ENCODE measurements around the gene MITF.

DNA sequence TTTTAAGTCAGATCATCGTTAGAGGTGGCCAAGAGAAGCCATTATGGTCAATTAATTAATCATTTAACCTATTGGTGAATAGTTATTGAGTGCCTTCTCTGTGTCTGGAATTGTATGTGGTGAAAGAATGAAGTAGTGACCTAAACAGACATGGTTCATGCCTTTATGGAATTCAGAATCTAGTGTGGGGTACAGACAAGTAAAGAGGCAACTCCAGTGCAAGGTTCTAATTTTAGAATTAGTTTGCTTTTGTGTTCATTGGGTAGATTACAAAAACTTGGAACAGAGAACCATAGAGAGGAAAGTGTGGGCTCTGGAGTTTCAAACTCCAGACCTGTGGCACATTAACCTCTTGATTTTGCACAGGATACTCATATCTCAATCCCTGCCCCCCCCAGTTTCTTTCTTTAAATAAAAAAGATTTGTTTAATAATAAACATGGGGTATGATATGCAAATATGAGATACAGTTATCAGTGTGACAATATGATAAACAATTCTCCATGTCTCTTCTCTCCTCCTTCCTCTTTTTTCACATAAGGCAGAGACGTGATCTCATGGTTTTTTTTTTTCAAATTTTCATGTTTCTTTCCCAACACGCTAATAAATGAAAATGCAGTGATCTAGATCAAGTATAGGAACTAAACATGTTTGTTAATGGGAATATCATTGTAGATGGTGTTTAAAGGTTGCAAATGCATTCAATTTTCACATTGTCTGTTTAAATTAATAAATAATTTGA, 117.9 kb downstream of the MITF start:
- TF ChIP-seq CTCF (IDR thresholded peaks at IDR 0.05; ENCODE audit: low read length), result no peak
- no peak for TF ChIP-seq EZH2 (IDR thresholded peaks at IDR 0.05; ENCODE audit: borderline replicate concordance, low read length)

Data from OCI-LY1 (cell line).